NCI-H2107 (cell line): ENCODE results near the gene ABCA5.
A peak's percentile ranks its signal among the peaks of the same experiment; 100 is the strongest.

Experiments
- DNase-seq: peaks from one replicate; lab custom pipeline; 2025; lab: John Stamatoyannopoulos, UW

Gene ABCA5

DNA sequence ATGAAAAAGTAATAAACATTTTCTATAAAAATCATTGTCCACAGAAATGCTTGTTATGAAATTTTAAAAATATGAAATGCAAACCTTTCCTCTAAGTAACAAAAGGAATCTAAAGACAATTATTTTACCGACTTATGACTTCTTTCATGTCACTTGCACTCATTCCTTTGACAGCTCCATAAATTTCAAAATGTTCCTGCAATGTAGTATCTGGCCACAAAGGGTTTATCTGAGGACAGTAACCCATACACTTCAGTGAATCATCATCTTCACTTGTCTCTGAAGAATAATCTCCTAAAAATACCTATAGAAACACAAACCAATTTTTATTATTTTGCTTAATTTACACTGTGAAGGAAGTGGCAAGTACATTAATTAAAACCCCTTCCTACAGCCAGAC lies 72.7 kb downstream of the ABCA5 start:
- no peak for DNase-seq

- DNase-seq: no peak
Observed at GRCh38 chr17:69250641-69251040, 76.3 kb downstream of the ABCA5 start.

- no peak for DNase-seq
Observed at GRCh38 chr17:69246726-69247375, 80.1 kb downstream of the ABCA5 start.

DNA sequence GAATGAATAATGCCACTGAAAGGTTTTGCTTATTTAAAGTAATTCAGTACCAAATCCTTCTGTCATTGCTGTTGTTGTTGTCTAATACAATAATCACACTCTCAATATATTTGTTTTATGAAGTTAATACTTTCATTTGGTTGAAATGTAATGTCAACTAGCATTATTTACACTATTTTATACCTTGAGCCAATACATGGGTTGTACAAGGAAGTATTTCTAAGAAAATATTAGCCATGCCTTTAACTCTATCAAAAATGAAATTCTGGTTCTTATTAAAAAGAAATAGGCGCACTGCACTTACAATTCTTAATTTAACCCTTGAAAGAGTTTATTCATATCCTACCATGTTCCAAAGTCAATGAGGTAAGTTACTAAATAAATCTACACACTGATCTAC lies 80.7 kb downstream of the ABCA5 start:
- DNase-seq: no peak

- no peak for DNase-seq
Observed at GRCh38 chr17:69245617-69246016, 81.3 kb downstream of the ABCA5 start.

DNA sequence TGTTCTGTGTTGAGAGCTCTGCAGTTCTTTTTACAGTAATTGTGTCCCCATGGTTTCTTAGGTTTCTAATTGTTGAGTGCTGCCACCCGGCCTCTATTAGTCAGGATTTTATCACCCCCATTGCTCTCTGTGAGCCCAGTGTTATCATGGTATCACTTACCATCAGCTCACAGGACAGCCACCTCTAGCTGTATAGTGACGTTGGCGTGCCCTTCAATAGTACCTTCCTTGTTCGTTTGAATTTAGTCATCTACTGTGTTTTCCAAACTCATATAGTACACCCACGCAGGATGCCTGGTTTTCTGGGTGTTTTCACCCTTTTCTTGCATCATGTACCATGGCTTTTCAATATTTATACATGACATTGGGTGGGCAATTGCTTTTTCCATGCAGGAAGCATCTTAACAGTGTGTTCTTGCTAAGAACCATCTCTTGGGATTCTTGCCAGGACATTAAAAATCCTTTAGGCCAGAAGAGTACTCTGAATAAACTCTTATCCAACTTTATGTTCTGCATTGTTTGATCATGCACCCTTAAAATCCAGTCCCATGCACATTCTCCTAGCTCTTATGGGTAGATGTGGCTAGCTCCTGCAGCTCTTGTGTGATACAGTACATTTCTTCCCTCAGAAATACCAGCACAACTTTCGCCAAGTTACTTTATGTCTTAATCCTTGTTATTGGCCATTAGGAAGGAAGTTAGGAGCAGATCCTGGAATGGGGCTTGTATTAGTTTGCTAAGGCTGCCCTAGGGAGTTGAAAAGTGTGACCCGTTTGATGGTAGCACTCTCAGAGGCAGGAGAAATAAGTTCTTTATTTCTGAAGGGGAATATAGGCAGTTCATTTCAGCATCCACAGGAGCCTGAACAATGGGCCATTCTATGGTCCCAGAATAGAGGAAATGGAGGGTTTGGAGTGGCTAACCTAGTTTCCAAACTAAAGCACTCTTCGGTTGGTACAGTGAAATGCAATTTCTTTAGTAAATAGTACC lies 87.0 kb downstream of the ABCA5 start:
- DNase-seq: no peak

- DNase-seq: no peak
Observed at GRCh38 chr17:69236946-69237345, 90.0 kb downstream of the ABCA5 start.

- no peak for DNase-seq
Observed at GRCh38 chr17:69236464-69236863, 90.5 kb downstream of the ABCA5 start.

GRCh38 chr17:69235338-69236058 lies 91.4 kb downstream of the ABCA5 start:
- peak; percentile 51 for DNase-seq

DNA sequence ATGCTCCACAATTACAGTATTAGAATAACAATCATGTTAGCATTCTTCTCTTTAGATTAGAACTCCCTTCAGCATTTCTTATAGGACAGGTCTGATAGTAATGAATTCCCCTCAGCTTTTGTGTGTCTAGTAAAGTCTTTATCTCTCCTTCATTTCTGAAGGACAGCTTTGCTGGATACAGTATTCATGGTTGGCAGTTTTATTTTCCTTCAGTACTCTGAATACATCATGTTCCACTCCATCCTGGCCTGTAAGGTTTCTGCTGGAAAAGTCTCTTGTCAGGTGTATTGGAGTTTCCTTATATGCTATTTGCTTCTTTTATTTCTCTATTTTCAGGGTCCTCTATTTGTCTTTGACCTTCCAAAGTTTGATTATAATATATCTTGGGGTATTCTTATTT lies 94.3 kb downstream of the ABCA5 start:
- DNase-seq: no peak

GRCh38 chr17:69231521-69231920 lies 95.4 kb downstream of the ABCA5 start:
- DNase-seq: no peak

DNA sequence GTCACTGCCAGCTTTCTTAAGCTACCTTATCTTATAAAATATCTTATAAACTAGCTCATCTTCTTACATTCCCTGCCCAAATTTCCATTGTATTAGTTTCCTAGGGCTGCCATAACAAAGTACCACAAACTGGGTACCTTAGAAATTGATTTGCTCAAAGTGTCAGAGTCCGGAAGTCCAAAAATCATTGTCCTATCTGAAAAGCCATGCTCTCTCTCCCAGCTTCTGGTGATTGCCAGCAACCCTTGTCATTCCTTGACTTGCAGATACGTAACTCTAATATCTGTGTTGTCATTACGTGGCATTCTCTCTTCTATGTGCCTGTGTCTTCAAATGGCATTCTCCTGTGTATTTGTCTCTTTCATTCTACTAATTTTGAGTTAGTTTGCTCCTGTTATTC lies 96.0 kb downstream of the ABCA5 start:
- no peak for DNase-seq

- DNase-seq: no peak
Observed at GRCh38 chr17:69228576-69228975, 98.4 kb downstream of the ABCA5 start, which contains the start of gene ABCA10. Gene ABCA10, minus strand, starts transcription at chr17:69228824. Its CDS starts 3,466 bp downstream, at chr17:69225358.

- DNase-seq: no peak
Observed at GRCh38 chr17:69228018-69228417, 98.9 kb downstream of the ABCA5 start.

GRCh38 chr17:69227541-69227940 lies 99.4 kb downstream of the ABCA5 start:
- DNase-seq: no peak

DNA sequence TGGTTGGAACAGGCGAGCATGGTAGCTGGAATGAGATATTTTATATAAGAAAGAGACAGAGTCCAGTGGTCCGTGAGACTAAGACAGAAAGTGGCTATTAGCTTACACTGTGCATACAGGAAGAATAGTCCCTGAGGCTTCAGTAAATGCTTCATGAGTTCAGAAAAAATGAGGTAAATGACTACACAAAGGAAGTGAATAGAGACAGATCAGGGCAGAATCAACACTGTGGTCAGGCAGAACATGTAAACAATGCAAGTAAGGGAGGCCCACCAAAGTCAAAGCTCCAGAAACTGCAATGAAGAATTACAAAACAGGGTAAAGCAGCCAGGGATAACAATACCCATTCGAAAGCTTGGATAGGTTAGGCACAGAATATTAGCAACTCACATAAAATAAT lies 103.1 kb downstream of the ABCA5 start:
- DNase-seq: no peak

GRCh38 chr17:69222707-69223258 lies 104.2 kb downstream of the ABCA5 start:
- no peak for DNase-seq

GRCh38 chr17:69220098-69220497 lies 106.8 kb downstream of the ABCA5 start:
- DNase-seq: no peak

GRCh38 chr17:69218986-69219385 lies 107.9 kb downstream of the ABCA5 start:
- DNase-seq: no peak

- DNase-seq: no peak
Observed at GRCh38 chr17:69213059-69213813, 113.7 kb downstream of the ABCA5 start.

DNA sequence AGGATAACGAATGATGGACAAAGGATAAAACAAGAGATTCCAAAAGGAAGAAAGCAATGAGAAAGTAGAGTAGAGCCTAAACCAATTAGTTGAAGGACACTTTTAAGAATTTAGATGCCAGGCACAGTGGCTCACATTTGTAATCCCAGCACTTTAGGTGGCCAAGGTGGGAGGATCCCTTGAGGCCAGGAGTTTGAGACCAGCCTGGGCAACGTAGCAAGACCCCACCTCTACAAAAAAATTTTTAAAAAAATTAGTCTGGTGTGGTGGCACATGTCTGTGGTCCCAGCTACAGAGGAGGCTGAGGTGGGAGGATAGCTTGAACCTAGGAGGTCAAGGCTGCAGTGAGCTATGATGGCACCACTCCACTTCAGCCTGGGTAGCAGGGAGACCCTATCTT lies 118.3 kb downstream of the ABCA5 start:
- DNase-seq: no peak
